Measurements from ENCODE around the gene INTS12. TPM values are rescaled to one million over a fixed set of nuclear protein-coding genes. Genes with fewer than 3 reads are reported as not detected.
"Not testable (repeated sequence)": the region's sequence is repeated elsewhere in the genome, so short reads cannot be mapped to it uniquely, and the experiment has no call there.

INTS12 gene, protein sequence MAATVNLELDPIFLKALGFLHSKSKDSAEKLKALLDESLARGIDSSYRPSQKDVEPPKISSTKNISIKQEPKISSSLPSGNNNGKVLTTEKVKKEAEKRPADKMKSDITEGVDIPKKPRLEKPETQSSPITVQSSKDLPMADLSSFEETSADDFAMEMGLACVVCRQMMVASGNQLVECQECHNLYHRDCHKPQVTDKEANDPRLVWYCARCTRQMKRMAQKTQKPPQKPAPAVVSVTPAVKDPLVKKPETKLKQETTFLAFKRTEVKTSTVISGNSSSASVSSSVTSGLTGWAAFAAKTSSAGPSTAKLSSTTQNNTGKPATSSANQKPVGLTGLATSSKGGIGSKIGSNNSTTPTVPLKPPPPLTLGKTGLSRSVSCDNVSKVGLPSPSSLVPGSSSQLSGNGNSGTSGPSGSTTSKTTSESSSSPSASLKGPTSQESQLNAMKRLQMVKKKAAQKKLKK
- total RNA-seq (18.7 TPM), polyA plus RNA-seq (ENCODE audit: insufficient read depth in 1 of 8, insufficient read length in 8 of 8, low replicate concordance in 1 of 8) (10 to 100 TPM; 23.6 to 28.1 (median 25.9) TPM)
- long read RNA-seq, donor 1, partial matches to known transcripts = 0 of 4 reads
- long read RNA-seq, donor 1, other reads (novel, unspliced or antisense) = 0 of 4 reads
- long read RNA-seq, donor 2, partial matches to known transcripts = 0 of 1 reads
- long read RNA-seq, donor 2, other reads (novel, unspliced or antisense) = 0 of 1 reads
- long read RNA-seq, donor 3, transcript INTS12-206 (7 exons, 1,975 nt) = major isoform, 8 of 9 reads
- long read RNA-seq, donor 3, partial matches to known transcripts = 0 of 9 reads
- long read RNA-seq, donor 3, other reads (novel, unspliced or antisense) = 0 of 9 reads
- long read RNA-seq, donor 4, partial matches to known transcripts = 0 of 3 reads
- long read RNA-seq, donor 4, other reads (novel, unspliced or antisense) = 0 of 3 reads
- long read RNA-seq, donor 5, transcript INTS12-206 (7 exons, 1,975 nt) = major isoform, 7 of 12 reads
- long read RNA-seq, donor 5, transcript INTS12-201 (8 exons, 1,710 nt) = minor isoform, 5 of 12 reads
- long read RNA-seq, donor 5, partial matches to known transcripts = 0 of 12 reads
- long read RNA-seq, donor 5, other reads (novel, unspliced or antisense) = 0 of 12 reads
- long read RNA-seq, donor 6, transcript INTS12-206 (7 exons, 1,975 nt) = major isoform, 8 of 15 reads
- long read RNA-seq, donor 6, partial matches to known transcripts = 0 of 15 reads
- long read RNA-seq, donor 6, other reads (novel, unspliced or antisense) = 0 of 15 reads
- long read RNA-seq, donor 7, transcript INTS12-206 (7 exons, 1,975 nt) = major isoform, 8 of 39 reads
- long read RNA-seq, donor 7, partial matches to known transcripts = 29 of 39 reads
- long read RNA-seq, donor 7, other reads (novel, unspliced or antisense) = 0 of 39 reads
- long read RNA-seq, donor 8, transcript INTS12-206 (7 exons, 1,975 nt) = major isoform, 6 of 6 reads
- long read RNA-seq, donor 8, partial matches to known transcripts = 0 of 6 reads
- long read RNA-seq, donor 8, other reads (novel, unspliced or antisense) = 0 of 6 reads
- long read RNA-seq, donor 9, partial matches to known transcripts = 0 of 4 reads
- long read RNA-seq, donor 9, other reads (novel, unspliced or antisense) = 0 of 4 reads
- long read RNA-seq, donor 10, transcript INTS12-206 (7 exons, 1,975 nt) = major isoform, 9 of 10 reads
- long read RNA-seq, donor 10, partial matches to known transcripts = 0 of 10 reads
- long read RNA-seq, donor 10, other reads (novel, unspliced or antisense) = 0 of 10 reads
- long read RNA-seq, donor 11, transcript INTS12-206 (7 exons, 1,975 nt) = major isoform, 5 of 5 reads
- long read RNA-seq, donor 11, partial matches to known transcripts = 0 of 5 reads
- long read RNA-seq, donor 11, other reads (novel, unspliced or antisense) = 0 of 5 reads

DNA sequence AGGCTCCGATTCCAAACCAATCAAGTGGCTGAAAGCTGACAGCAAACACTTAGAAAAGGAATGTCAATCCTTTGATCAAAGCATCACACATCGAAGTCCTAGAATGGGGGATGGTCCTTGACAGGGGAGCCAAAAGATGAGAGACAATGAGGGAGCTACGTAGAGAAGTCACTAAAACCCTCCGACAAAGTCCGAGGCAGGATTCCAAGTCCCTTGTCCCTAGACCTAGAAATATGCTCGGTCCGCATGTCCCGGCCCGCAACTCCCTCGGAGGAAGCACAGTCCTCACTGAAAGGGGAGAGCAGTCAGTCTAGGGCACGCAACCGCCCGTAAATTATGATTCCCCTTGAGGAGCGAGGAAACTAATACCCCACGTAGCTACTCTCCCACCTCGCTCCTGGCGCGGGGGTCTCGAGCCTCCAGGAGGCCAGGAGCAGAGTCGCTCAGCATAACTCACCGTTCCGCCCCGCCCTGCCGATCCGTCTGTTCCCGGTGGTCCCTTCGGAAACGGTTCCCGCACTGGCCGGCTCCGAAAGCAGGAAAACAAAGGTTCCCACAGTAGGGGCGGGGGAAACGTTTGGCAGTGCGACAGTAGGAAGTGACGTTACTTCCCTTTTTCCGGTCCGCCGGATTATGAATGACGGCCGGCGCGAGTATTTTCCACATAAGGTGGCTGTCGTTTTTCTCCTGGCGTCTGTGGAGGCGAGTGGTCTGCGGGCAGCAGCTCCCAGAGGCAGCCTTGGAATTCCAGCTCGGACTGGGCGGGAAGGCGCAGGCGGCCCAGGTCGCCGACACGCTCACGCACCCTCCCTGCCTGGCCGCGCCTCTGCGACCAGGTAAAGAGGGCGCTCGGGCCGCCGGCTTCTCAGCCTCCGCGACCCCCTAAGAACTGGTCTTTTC is at the start of gene INTS12, which contains the start of gene GSTCD:
Gene INTS12 (minus strand): TSS at position 509 of the 900 bp plus-strand sequence. CDS start 8,684 bp downstream, outside the sequence.
Gene GSTCD (plus strand): TSS at position 604 of the 900 bp plus-strand sequence. CDS start 8,830 bp downstream, outside the sequence.
- Histone ChIP-seq H3K9me3 (replicated peaks; ENCODE audit: control insufficient read depth, low read depth, low read length) (no peaks in the 10 kb centered on the region), H3K27ac (ENCODE audit: low read length) (peak within 1 kb of the TSS; percentile 96), H3K27me3 (ENCODE audit: control insufficient read depth, insufficient read depth, low read length) (no peaks in the 10 kb centered on the region), H3K36me3 (ENCODE audit: control insufficient read depth, insufficient read depth, low read length) (peaks cover 4% of the 10 kb centered on the region), H3K4me1 (ENCODE audit: control insufficient read depth, insufficient read depth, low read length) (peaks cover 5% of the 10 kb centered on the region), H3K4me3 (ENCODE audit: low read length) (peak within 1 kb of the TSS; percentile 95)
- DNase-seq = peak; percentile 98
- under 1% methylated on average over 55 of the region's 63 CpGs for WGBS (ENCODE audit: insufficient coverage)

DNA sequence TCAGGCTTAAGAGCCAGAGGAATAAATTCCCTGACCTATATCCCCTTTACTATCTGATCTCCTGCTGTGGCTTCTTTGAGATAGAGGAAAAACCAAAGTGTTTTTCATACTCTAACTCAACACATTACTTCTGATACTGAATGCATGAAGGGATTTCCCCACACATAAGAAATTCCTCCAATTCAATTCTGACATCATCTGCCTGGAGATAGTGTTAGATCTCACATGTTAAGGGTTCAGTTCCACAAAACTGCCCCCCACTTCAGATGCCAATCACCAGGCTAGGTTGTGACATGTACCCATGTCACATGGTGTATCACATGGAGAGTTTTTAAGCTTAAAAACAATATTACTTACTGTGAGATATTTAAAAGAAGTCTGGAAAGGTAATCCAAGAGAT is 46.9 kb upstream of the INTS12 start:
- Histone ChIP-seq H3K4me3 (ENCODE audit: low read length) (no peak overlapping the region), H3K9me3 (replicated peaks; ENCODE audit: control insufficient read depth, low read depth, low read length) (no peaks in the 10 kb centered on the region), H3K27ac (ENCODE audit: low read length) (no peak overlapping the region)

DNA sequence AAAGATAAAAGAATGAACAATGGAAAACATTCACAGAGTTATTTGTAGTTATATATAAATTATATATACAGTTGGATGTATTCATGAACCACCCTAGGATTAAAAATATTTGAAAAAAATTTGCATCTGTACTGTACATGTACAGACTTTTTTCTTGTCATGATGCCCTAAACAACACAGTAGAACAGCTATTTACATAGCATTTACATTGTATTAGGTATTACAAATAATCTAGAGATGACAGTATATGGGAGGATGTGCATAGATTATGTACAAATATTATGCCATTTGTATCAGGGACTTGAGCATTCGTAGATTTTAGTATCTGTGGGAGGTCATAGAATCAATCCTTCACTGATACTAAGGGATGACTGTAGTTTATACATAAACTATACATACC is 44.9 kb upstream of the INTS12 start:
- Histone ChIP-seq H3K27ac (ENCODE audit: low read length) (no peak overlapping the region), H3K4me3 (ENCODE audit: low read length) (no peak overlapping the region), H3K4me1 (ENCODE audit: control insufficient read depth, insufficient read depth, low read length) (no peaks in the 10 kb centered on the region), H3K9me3 (replicated peaks; ENCODE audit: control insufficient read depth, low read depth, low read length) (no peaks in the 10 kb centered on the region), H3K27me3 (ENCODE audit: control insufficient read depth, insufficient read depth, low read length) (no peaks in the 10 kb centered on the region), H3K36me3 (ENCODE audit: control insufficient read depth, insufficient read depth, low read length) (no peaks in the 10 kb centered on the region)
- WGBS (ENCODE audit: insufficient coverage) = no CpG with 5 or more reads among the region's 1 CpG
- no peak for DNase-seq

More for the DNA sequence above, 46.9 kb upstream of the INTS12 start:
- Histone ChIP-seq H3K36me3 (ENCODE audit: control insufficient read depth, insufficient read depth, low read length) (no peaks in the 10 kb centered on the region), H3K4me1 (ENCODE audit: control insufficient read depth, insufficient read depth, low read length) (no peaks in the 10 kb centered on the region), H3K27me3 (ENCODE audit: control insufficient read depth, insufficient read depth, low read length) (no peaks in the 10 kb centered on the region)
- no peak for DNase-seq

DNA sequence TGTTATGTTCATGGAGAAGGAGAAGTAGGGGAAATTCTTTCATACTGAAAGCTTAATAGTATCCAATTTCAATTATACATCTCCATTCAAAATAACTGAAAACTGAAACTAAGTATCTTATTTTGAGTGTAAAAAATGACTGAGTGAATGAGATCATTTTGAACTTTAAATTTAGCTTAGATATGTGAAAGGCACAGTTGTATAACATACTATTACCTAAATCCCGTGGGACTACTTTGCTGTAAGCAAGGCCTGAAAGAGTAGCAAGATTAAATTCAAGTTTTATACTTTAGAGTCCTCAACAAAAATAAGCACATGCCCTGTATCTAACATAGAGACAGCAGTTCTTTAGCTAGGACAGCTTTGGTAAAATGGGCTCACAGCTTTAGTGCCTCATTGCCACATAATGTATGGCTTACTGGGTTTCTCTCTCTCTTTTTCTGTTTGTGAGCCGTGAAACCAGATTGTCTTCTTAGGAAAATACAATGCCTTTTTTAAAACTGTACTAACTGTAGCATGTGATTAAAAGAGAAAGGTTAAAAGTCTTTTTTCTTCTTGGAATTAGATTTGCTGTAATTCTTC is 43.3 kb upstream of the INTS12 start:
- H3K9me3 ChIP-seq (replicated peaks; ENCODE audit: control insufficient read depth, low read depth, low read length) = no peaks in the 10 kb centered on the region
- no CpG with 5 or more reads among the region's 2 CpGs for WGBS (ENCODE audit: insufficient coverage)
- H3K36me3 ChIP-seq (ENCODE audit: control insufficient read depth, insufficient read depth, low read length) = no peaks in the 10 kb centered on the region
- no peak for DNase-seq
- no peak overlapping the region for H3K27ac ChIP-seq (ENCODE audit: low read length)
- H3K4me1 ChIP-seq (ENCODE audit: control insufficient read depth, insufficient read depth, low read length) = no peaks in the 10 kb centered on the region
- H3K27me3 ChIP-seq (ENCODE audit: control insufficient read depth, insufficient read depth, low read length) = no peaks in the 10 kb centered on the region
- no peak overlapping the region for H3K4me3 ChIP-seq (ENCODE audit: low read length)

DNA sequence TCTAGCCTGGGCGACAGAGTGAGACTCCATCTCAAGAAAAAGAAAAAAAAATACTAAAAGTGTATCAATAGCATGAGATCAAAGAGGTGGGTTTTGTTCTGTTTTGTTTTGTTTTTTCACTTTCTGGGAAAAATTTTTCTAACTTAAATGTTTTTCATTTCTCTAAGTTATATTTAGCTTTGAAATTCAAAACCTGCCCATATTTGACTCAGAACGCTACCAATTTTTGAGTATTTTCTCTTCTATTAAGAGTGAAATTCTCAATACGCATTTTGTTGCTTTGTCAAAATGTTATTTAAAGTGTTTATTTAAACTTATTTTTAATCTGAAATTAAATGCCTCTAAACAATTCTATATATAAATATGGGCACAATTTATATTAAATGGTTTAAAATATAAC is 39.7 kb upstream of the INTS12 start:
- H3K4me1 ChIP-seq (ENCODE audit: control insufficient read depth, insufficient read depth, low read length) = no peaks in the 10 kb centered on the region
- H3K27me3 ChIP-seq (ENCODE audit: control insufficient read depth, insufficient read depth, low read length) = no peaks in the 10 kb centered on the region
- no CpG with 5 or more reads among the region's 3 CpGs for WGBS (ENCODE audit: insufficient coverage)
- no peak overlapping the region for H3K4me3 ChIP-seq (ENCODE audit: low read length)
- H3K27ac ChIP-seq (ENCODE audit: low read length) = no peak overlapping the region
- H3K9me3 ChIP-seq (replicated peaks; ENCODE audit: control insufficient read depth, low read depth, low read length) = no peaks in the 10 kb centered on the region
- H3K36me3 ChIP-seq (ENCODE audit: control insufficient read depth, insufficient read depth, low read length) = no peaks in the 10 kb centered on the region
- DNase-seq = no peak

DNA sequence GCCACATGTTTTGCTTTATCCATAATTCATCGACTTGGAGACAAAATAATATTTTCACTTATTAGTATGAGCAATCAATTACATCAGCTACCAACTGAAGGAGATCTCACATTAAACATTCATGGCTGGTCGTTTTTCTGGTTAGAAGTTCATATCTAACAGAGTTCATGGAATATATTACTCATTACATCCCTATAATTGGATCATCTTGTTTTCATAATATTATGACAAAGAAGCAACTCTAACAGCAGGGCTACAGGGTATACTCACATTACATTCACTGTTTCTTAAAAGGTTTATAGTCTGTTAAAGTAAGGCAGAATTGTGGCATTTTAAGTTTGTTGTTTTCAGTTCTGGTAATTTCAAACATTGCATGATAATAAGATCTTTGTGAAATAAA is 33.1 kb upstream of the INTS12 start:
- H3K36me3 ChIP-seq (ENCODE audit: control insufficient read depth, insufficient read depth, low read length) = peaks cover 9% of the 10 kb centered on the region
- no CpG with 5 or more reads among the region's 2 CpGs for WGBS (ENCODE audit: insufficient coverage)
- peaks cover 10% of the 10 kb centered on the region for H3K9me3 ChIP-seq (replicated peaks; ENCODE audit: control insufficient read depth, low read depth, low read length)
- H3K27me3 ChIP-seq (ENCODE audit: control insufficient read depth, insufficient read depth, low read length) = no peaks in the 10 kb centered on the region
- H3K27ac ChIP-seq (ENCODE audit: low read length) = no peak overlapping the region
- H3K4me1 ChIP-seq (ENCODE audit: control insufficient read depth, insufficient read depth, low read length) = no peaks in the 10 kb centered on the region
- DNase-seq = no peak
- no peak overlapping the region for H3K4me3 ChIP-seq (ENCODE audit: low read length)

DNA sequence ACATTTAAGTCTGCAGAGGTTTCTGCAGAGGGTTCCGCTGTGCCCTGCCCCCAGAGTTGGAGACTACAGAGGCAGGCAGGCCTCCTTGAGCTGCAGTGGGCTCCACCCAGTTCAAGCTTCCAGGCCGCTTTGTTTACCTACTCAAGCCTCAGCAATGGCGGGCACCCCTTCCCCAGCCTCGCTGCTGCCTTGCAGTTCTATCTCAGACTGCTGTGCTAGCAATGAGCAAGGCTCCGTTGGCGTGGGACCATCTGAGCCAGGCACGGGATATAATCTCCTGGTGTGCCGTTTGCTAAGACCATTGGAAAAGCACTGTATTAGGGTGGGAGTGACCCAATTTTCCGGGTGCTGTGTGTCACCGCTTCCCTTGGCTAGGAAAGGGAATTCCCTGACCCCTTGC is 26.7 kb upstream of the INTS12 start:
- not testable (repeated sequence) for H3K27me3 ChIP-seq (ENCODE audit: control insufficient read depth, insufficient read depth, low read length); H3K4me1 ChIP-seq (ENCODE audit: control insufficient read depth, insufficient read depth, low read length); DNase-seq; H3K4me3 ChIP-seq (ENCODE audit: low read length); H3K27ac ChIP-seq (ENCODE audit: low read length); H3K36me3 ChIP-seq (ENCODE audit: control insufficient read depth, insufficient read depth, low read length)
- H3K9me3 ChIP-seq (replicated peaks; ENCODE audit: control insufficient read depth, low read depth, low read length) = peaks cover 15% of the 10 kb centered on the region
- WGBS (ENCODE audit: insufficient coverage) = 88% methylated on average over 6 of the region's 10 CpGs

DNA sequence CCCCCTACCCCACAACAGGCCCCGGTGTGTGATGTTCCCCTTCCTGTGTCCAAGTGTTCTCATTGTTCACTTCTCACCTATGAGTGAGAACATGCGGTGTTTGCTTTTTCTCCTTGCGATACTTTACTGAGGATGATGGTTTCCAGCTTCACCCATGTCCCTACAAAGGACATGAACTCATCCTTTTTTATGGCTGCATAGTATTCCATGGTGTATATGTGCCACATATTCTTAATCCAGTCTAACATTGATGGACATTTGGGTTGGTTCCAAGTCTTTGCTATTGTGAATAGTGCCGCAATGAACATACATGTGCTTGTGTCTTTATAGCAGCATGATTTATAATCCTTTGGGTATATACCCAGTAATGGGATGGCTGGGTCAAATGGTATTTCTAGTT is 21.4 kb upstream of the INTS12 start:
- not testable (repeated sequence) for H3K27ac ChIP-seq (ENCODE audit: low read length); H3K36me3 ChIP-seq (ENCODE audit: control insufficient read depth, insufficient read depth, low read length); H3K4me3 ChIP-seq (ENCODE audit: low read length); H3K27me3 ChIP-seq (ENCODE audit: control insufficient read depth, insufficient read depth, low read length); H3K4me1 ChIP-seq (ENCODE audit: control insufficient read depth, insufficient read depth, low read length); DNase-seq; H3K9me3 ChIP-seq (replicated peaks; ENCODE audit: control insufficient read depth, low read depth, low read length)
- WGBS (ENCODE audit: insufficient coverage) = 100% methylated on average over 1 of the region's 4 CpGs
